Prostate gland (tissue), 2 donors: ENCODE data around the gene PIK3CA. TPM values are rescaled to one million over a fixed set of nuclear protein-coding genes. Genes with fewer than 3 reads are reported as not detected.

Experiments used
- DNase-seq: peaks from one replicate; pipeline ENCODE4 v3.0.0-alpha.2; 2019; ENCODE audit warnings: low spot score
- H3K27ac ChIP-seq, 2 donors: fragments of 200-600 bp; sonication (generic); 2 replicates each; pipeline ENCODE4 v1.5.1; 2017 to 2019
- H3K27me3 ChIP-seq: fragments of 200-600 bp; sonication (generic); replicated peaks from 2 replicates; pipeline ENCODE4 v1.5.1; 2019; ENCODE audit not compliant: insufficient read depth
- H3K36me3 ChIP-seq, 2 donors: fragments of 200-600 bp; sonication (generic); 1 replicate in 1 of 2; 2 replicates in 1 of 2; pipeline versions ENCODE4 v1.5.1 to v1.8.1; 2017 to 2019
- H3K4me1 ChIP-seq: fragments of 200-600 bp; sonication (generic); replicated peaks from 2 replicates; pipeline ENCODE4 v1.5.1; 2019
- H3K4me3 ChIP-seq, 2 donors: fragments of 200-600 bp; sonication (generic); 2 replicates each; pipeline ENCODE4 v1.5.1; 2017 to 2019
- H3K9me3 ChIP-seq: fragments of 200-600 bp; sonication (generic); 2 replicates; pipeline ENCODE4 v1.5.1; 2017
- POLR2A ChIP-seq: fragments of 450-650 bp; IDR thresholded peaks from one replicate; pipeline ENCODE4 v1.6.1; 2016; ENCODE audit warnings: antibody characterized with exemption, mild to moderate bottlenecking
- POLR2AphosphoS5 ChIP-seq: sonication (generic); formaldehyde crosslinking; IDR thresholded peaks from one replicate; pipeline ENCODE4 v1.6.1; 2017; ENCODE audit warnings: antibody characterized with exemption
- WGBS: methylation state at CpG from one replicate; pipeline ENCODE4 v1.1.5; 2018; 5-methylcytosine and 5-hydroxymethylcytosine counted together
- intact Hi-C: fragments of 100-400 bp; cut with DNase I; formaldehyde crosslinking; loops from one replicate; pipeline ENCODE4 v1.14.2; 2022
- total RNA-seq, 2 donors: library from RNA; depleted of rRNA; stranded (reverse); fragments of >200 nt; gene quantifications; one replicate each; pipeline ENCODE4 v1.1.0, GENCODE V29; 2016
- TF ChIP-seq, protein P1 (sequence below), 4 experiments: fragments of 200-600 bp in 2 of 4; fragments of 450-650 bp in 2 of 4; sonication (generic) in 2 of 4; IDR thresholded peaks; 1 replicate in 3 of 4; 2 replicates in 1 of 4; pipeline ENCODE4 v1.5.1; 2016 to 2019; ENCODE audit warnings: antibody characterized with exemption in 4 of 4, mild to moderate bottlenecking in 2 of 4, moderate library complexity in 2 of 4

The PIK3CA gene
- total RNA-seq, 2 donors from 2014 or later, result 10.2 to 21.9 TPM

DNA sequence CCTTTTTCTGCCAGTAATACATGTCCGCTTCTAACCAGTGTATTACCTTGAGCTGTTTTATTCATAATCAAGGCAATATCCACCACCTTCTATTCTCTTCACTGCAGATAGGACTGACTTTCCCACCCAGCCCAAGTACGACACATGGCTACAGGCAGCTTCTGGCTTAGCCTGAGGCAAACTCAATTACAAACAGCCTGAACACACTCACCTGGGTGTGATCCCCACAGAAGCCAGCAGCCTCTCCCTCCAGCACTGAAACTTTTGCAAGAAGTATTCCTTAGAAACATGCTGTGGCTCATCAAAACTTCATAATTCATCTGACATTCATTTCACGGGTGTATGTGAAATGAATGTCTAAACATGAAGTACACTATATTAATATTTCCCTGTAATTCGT lies 116.3 kb downstream of the PIK3CA start:
- 59% methylated on average over 4 of the region's 4 CpGs for WGBS
- intact Hi-C loops, result loop anchor here (5.0 kb wide), 1 partner anchor 117 kb away; the partner anchor contains the start of gene PIK3CA

GRCh38 chr3:179265092-179265491 lies 116.9 kb downstream of the PIK3CA start:
- no peaks in the 10 kb centered on the region for H3K4me1 ChIP-seq
- no peaks in the 10 kb centered on the region for H3K27me3 ChIP-seq
- intact Hi-C loops, result no loop called here
- TF ChIP-seq, protein P1, sequence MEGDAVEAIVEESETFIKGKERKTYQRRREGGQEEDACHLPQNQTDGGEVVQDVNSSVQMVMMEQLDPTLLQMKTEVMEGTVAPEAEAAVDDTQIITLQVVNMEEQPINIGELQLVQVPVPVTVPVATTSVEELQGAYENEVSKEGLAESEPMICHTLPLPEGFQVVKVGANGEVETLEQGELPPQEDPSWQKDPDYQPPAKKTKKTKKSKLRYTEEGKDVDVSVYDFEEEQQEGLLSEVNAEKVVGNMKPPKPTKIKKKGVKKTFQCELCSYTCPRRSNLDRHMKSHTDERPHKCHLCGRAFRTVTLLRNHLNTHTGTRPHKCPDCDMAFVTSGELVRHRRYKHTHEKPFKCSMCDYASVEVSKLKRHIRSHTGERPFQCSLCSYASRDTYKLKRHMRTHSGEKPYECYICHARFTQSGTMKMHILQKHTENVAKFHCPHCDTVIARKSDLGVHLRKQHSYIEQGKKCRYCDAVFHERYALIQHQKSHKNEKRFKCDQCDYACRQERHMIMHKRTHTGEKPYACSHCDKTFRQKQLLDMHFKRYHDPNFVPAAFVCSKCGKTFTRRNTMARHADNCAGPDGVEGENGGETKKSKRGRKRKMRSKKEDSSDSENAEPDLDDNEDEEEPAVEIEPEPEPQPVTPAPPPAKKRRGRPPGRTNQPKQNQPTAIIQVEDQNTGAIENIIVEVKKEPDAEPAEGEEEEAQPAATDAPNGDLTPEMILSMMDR (IDR thresholded peaks at IDR 0.05), result no peak
- TF ChIP-seq POLR2A (no peak), POLR2AphosphoS5 (no peak)
- H3K27ac ChIP-seq, result no peak overlapping the region
- no peaks in the 10 kb centered on the region for H3K9me3 ChIP-seq
- no peaks in the 10 kb centered on the region for H3K36me3 ChIP-seq
- WGBS, result 79% methylated on average over 1 of the region's 1 CpG
- H3K4me3 ChIP-seq, result no peak overlapping the region
- DNase-seq, result no peak

More for the DNA sequence above, 116.3 kb downstream of the PIK3CA start:
- Histone ChIP-seq H3K9me3 (no peaks in the 10 kb centered on the region), H3K27me3 (no peaks in the 10 kb centered on the region), H3K36me3 (no peaks in the 10 kb centered on the region), H3K4me3 (no peak overlapping the region), H3K27ac (no peak overlapping the region), H3K4me1 (no peaks in the 10 kb centered on the region)
- TF ChIP-seq POLR2AphosphoS5 (no peak), POLR2A (no peak)
- TF ChIP-seq, protein P1 (IDR thresholded peaks at IDR 0.05), result no peak
- no peak for DNase-seq

DNA sequence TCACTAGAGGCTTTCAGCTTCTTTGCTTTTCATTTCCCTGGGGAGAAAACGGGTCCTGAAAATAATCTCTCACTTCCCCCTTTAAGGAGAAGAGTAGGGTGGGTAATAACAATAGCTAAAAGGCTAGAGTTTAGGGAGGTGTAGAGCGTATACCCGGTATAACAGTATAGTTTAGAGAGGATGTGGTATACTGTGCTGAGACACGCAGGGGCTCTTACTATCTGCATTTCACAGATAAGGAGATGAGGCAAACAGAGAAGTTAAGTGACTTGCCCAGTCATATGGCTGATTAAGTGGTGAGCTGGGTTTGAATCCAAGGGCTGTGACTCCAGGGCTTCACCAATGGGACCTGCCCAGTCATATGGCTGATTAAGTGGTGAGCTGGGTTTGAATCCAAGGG lies 117.7 kb downstream of the PIK3CA start:
- Histone ChIP-seq H3K4me3 (no peak overlapping the region), H3K27ac (no peak overlapping the region), H3K36me3 (no peaks in the 10 kb centered on the region), H3K27me3 (no peaks in the 10 kb centered on the region), H3K4me1 (no peaks in the 10 kb centered on the region), H3K9me3 (no peaks in the 10 kb centered on the region)
- intact Hi-C loops, result no loop called here
- DNase-seq, result no peak
- WGBS, result 87% methylated on average over 4 of the region's 4 CpGs
- TF ChIP-seq POLR2A, result no peak
- TF ChIP-seq POLR2AphosphoS5, result no peak
- TF ChIP-seq, protein P1 (IDR thresholded peaks at IDR 0.05), result no peak

- no peak overlapping the region for H3K4me3 ChIP-seq
- intact Hi-C loops, result no loop called here
- H3K27me3 ChIP-seq, result no peaks in the 10 kb centered on the region
- WGBS, result 70% methylated on average over 21 of the region's 21 CpGs
- no peaks in the 10 kb centered on the region for H3K4me1 ChIP-seq
- H3K27ac ChIP-seq, result no peak overlapping the region
- TF ChIP-seq POLR2A, result no peak
- TF ChIP-seq, protein P1 (IDR thresholded peaks at IDR 0.05), result no peak
- no peak for TF ChIP-seq POLR2AphosphoS5
- H3K9me3 ChIP-seq, result no peaks in the 10 kb centered on the region
- DNase-seq, result no peak
- H3K36me3 ChIP-seq, result no peaks in the 10 kb centered on the region
These were observed 118.6 kb downstream of the PIK3CA start for GRCh38 chr3:179266701-179267211.

- no peaks in the 10 kb centered on the region for H3K36me3 ChIP-seq
- no peak for TF ChIP-seq POLR2A
- TF ChIP-seq, protein P1 (IDR thresholded peaks at IDR 0.05), result no peak
- no peak for TF ChIP-seq POLR2AphosphoS5
- no peaks in the 10 kb centered on the region for H3K9me3 ChIP-seq
- no peak for DNase-seq
- intact Hi-C loops, result no loop called here
- no peak overlapping the region for H3K27ac ChIP-seq
- H3K4me1 ChIP-seq, result no peaks in the 10 kb centered on the region
- no peaks in the 10 kb centered on the region for H3K27me3 ChIP-seq
- WGBS, result 35% methylated on average over 4 of the region's 4 CpGs
- H3K4me3 ChIP-seq, result no peak overlapping the region
These were observed 120.4 kb downstream of the PIK3CA start for GRCh38 chr3:179268400-179269051.
